Hematopoietic multipotent progenitor cell treated with erythropoietin and hydrocortisone succinate and interleukin-3 and kit ligand, for 15 days (in vitro differentiated cells): ENCODE results near the gene BICD1.

ENCODE experiments used
- DNase-seq: peaks from one replicate; pipeline ENCODE4 v3.0.0-alpha.2; 2015; ENCODE audit warnings: low spot score

BICD1 gene

GRCh38 chr12:32281098-32281497 is 174.5 kb downstream of the BICD1 start:
- DNase-seq, result no peak

GRCh38 chr12:32284561-32284960 is 177.9 kb downstream of the BICD1 start:
- DNase-seq, result no peak

- DNase-seq, result no peak
These were observed 178.4 kb downstream of the BICD1 start for GRCh38 chr12:32285021-32285420.

- DNase-seq, result no peak
These were observed 178.8 kb downstream of the BICD1 start for GRCh38 chr12:32285489-32285888.

- DNase-seq, result no peak
These were observed 183.8 kb downstream of the BICD1 start for GRCh38 chr12:32290411-32290810.

- no peak for DNase-seq
These were observed 185.5 kb downstream of the BICD1 start for GRCh38 chr12:32292151-32292550.

- DNase-seq, result no peak
These were observed 187.3 kb downstream of the BICD1 start for GRCh38 chr12:32293808-32294419.

GRCh38 chr12:32296567-32296966 is 189.9 kb downstream of the BICD1 start:
- DNase-seq, result no peak

GRCh38 chr12:32298917-32299316 is 192.3 kb downstream of the BICD1 start:
- DNase-seq, result no peak

GRCh38 chr12:32301216-32301615 is 194.6 kb downstream of the BICD1 start:
- DNase-seq, result no peak

GRCh38 chr12:32302218-32303173 is 195.8 kb downstream of the BICD1 start:
- peak; percentile 13 for DNase-seq

- no peak for DNase-seq
These were observed 196.5 kb downstream of the BICD1 start for GRCh38 chr12:32303174-32303549.

- peak; percentile 56 for DNase-seq
These were observed 198.5 kb downstream of the BICD1 start for GRCh38 chr12:32305163-32305562.

- DNase-seq, result no peak
These were observed 200.7 kb downstream of the BICD1 start for GRCh38 chr12:32307326-32307725.

- DNase-seq, result no peak
These were observed 203.4 kb downstream of the BICD1 start for GRCh38 chr12:32309811-32310736.

GRCh38 chr12:32312049-32312670 is 205.5 kb downstream of the BICD1 start:
- peak; percentile 30 for DNase-seq

GRCh38 chr12:32322354-32322753 is 215.7 kb downstream of the BICD1 start:
- DNase-seq, result no peak

GRCh38 chr12:32331133-32331532 is 224.5 kb downstream of the BICD1 start:
- no peak for DNase-seq

- no peak for DNase-seq
These were observed 225.8 kb downstream of the BICD1 start for GRCh38 chr12:32332446-32332845.

- DNase-seq, result no peak
These were observed 227.7 kb downstream of the BICD1 start for GRCh38 chr12:32334371-32334777.

GRCh38 chr12:32336261-32336660 is 229.6 kb downstream of the BICD1 start:
- no peak for DNase-seq

- no peak for DNase-seq
These were observed 236.8 kb downstream of the BICD1 start for GRCh38 chr12:32343496-32343895.
